CD4-positive, alpha-beta T cell treated with Interleukin-17A for 4 hours (primary cell): ENCODE results near the gene LPP.

Experiments used
- DNase-seq: peaks from one replicate; pipeline ENCODE4 v3.0.0-alpha.2; 2020; ENCODE audit warnings: mixed read lengths

LPP gene

GRCh38 chr3:188370081-188370830, 216.3 kb downstream of the LPP start:
- DNase-seq = no peak

GRCh38 chr3:188378786-188379185, 224.8 kb downstream of the LPP start:
- DNase-seq = no peak

GRCh38 chr3:188380252-188380651, 226.3 kb downstream of the LPP start:
- no peak for DNase-seq

- no peak for DNase-seq
These were observed 226.8 kb downstream of the LPP start for GRCh38 chr3:188380722-188381121.

GRCh38 chr3:188383748-188384147, 229.8 kb downstream of the LPP start:
- DNase-seq = no peak

GRCh38 chr3:188385295-188385694, 231.3 kb downstream of the LPP start:
- no peak for DNase-seq

GRCh38 chr3:188389711-188390342, 235.9 kb downstream of the LPP start:
- DNase-seq = peak; percentile 16

- no peak for DNase-seq
These were observed 236.4 kb downstream of the LPP start for GRCh38 chr3:188390343-188390718.

GRCh38 chr3:188390775-188391443, 237.0 kb downstream of the LPP start:
- DNase-seq = no peak

- DNase-seq = no peak
These were observed 237.6 kb downstream of the LPP start for GRCh38 chr3:188391592-188391991.

GRCh38 chr3:188392076-188392475, 238.1 kb downstream of the LPP start:
- no peak for DNase-seq

GRCh38 chr3:188394623-188395022, 240.7 kb downstream of the LPP start:
- DNase-seq = no peak

- no peak for DNase-seq
These were observed 242.3 kb downstream of the LPP start for GRCh38 chr3:188396251-188396650.

- DNase-seq = no peak
These were observed 242.9 kb downstream of the LPP start for GRCh38 chr3:188396900-188397299.

GRCh38 chr3:188397766-188398705, 244.1 kb downstream of the LPP start:
- DNase-seq = no peak

- no peak for DNase-seq
These were observed 246.7 kb downstream of the LPP start for GRCh38 chr3:188400494-188401243.

GRCh38 chr3:188401244-188401993, 247.5 kb downstream of the LPP start:
- no peak for DNase-seq

GRCh38 chr3:188402229-188402628, 248.3 kb downstream of the LPP start:
- DNase-seq = no peak

GRCh38 chr3:188403404-188403803, 249.4 kb downstream of the LPP start:
- DNase-seq = no peak

GRCh38 chr3:188404124-188404523, 250.2 kb downstream of the LPP start:
- DNase-seq = no peak

- DNase-seq = no peak
These were observed 250.7 kb downstream of the LPP start for GRCh38 chr3:188404701-188405100.
